ENCODE data around the gene IFNGR1.
"Not testable (repeated sequence)": the region's sequence is repeated elsewhere in the genome, so short reads cannot be mapped to it uniquely, and the experiment has no call there.

Gene IFNGR1

GRCh38 chr6:137218917-137219663, at the start of gene IFNGR1:
Gene IFNGR1, minus strand, starts transcription at chr6:137219385. Its CDS starts 58 bp downstream, at chr6:137219327.
- peak; percentile 89 for DNase-seq

GRCh38 chr6:137268911-137269310, 49.7 kb upstream of the IFNGR1 start:
- DNase-seq, result no peak

GRCh38 chr6:137266309-137266586, 47.1 kb upstream of the IFNGR1 start:
- DNase-seq, result no peak

- no peak for DNase-seq
Measured at GRCh38 chr6:137265561-137266308, 46.5 kb upstream of the IFNGR1 start.

GRCh38 chr6:137264311-137265075, 45.3 kb upstream of the IFNGR1 start:
- peak; percentile 22 for DNase-seq

GRCh38 chr6:137261761-137262160, 42.6 kb upstream of the IFNGR1 start:
- DNase-seq, result no peak

GRCh38 chr6:137261361-137261760, 42.2 kb upstream of the IFNGR1 start:
- DNase-seq, result no peak

- DNase-seq, result no peak
Measured at GRCh38 chr6:137260217-137260616, 41.0 kb upstream of the IFNGR1 start.

- no peak for DNase-seq
Measured at GRCh38 chr6:137259349-137259748, 40.2 kb upstream of the IFNGR1 start.

- peak; percentile 21 for DNase-seq
Measured at GRCh38 chr6:137258170-137258569, 39.0 kb upstream of the IFNGR1 start.

GRCh38 chr6:137256350-137257103, 37.3 kb upstream of the IFNGR1 start:
- no peak for DNase-seq

- no peak for DNase-seq
Measured at GRCh38 chr6:137254966-137255365, 35.8 kb upstream of the IFNGR1 start.

GRCh38 chr6:137254430-137254829, 35.2 kb upstream of the IFNGR1 start:
- not testable (repeated sequence) for DNase-seq

GRCh38 chr6:137248702-137249101, 29.5 kb upstream of the IFNGR1 start:
- no peak for DNase-seq

GRCh38 chr6:137247724-137248123, 28.5 kb upstream of the IFNGR1 start:
- no peak for DNase-seq

- DNase-seq, result no peak
Measured at GRCh38 chr6:137246791-137247202, 27.6 kb upstream of the IFNGR1 start.

GRCh38 chr6:137246164-137246563, 27.0 kb upstream of the IFNGR1 start:
- no peak for DNase-seq

GRCh38 chr6:137241481-137242038, 22.4 kb upstream of the IFNGR1 start:
- peak; percentile 52 for DNase-seq

GRCh38 chr6:137240168-137240567, 21.0 kb upstream of the IFNGR1 start:
- peak; percentile 69 for DNase-seq

GRCh38 chr6:137237413-137238170, 18.4 kb upstream of the IFNGR1 start:
- DNase-seq, result peak; percentile 72

- DNase-seq, result peak; percentile 14
Measured at GRCh38 chr6:137236581-137237355, 17.6 kb upstream of the IFNGR1 start.

Measured in fibroblast of upper back skin (primary cell).